Nephron progenitor cell (in vitro differentiated cells): ENCODE data around the gene EVA1C.
A peak's percentile ranks its signal among the peaks of the same experiment; 100 is the strongest.

Experiments
- DNase-seq: peaks from one replicate; pipeline ENCODE4 v3.0.0; 2021
- H3K27ac Mint-ChIP-seq: 2 replicates; pipeline ENCODE4 v1.8.0; 2021; ENCODE audit warnings: mild to moderate bottlenecking, moderate library complexity, mixed read lengths
- H3K27me3 Mint-ChIP-seq: 2 replicates; pipeline ENCODE4 v1.8.0; 2021; ENCODE audit warnings: mild to moderate bottlenecking, low read depth, mixed read lengths; ENCODE audit not compliant: poor library complexity
- H3K36me3 Mint-ChIP-seq: 2 replicates; pipeline ENCODE4 v1.8.0; 2021; ENCODE audit warnings: low read depth, mixed read lengths
- H3K4me1 Mint-ChIP-seq: 2 replicates; pipeline ENCODE4 v1.8.0; 2021; ENCODE audit warnings: mixed read lengths
- H3K4me3 Mint-ChIP-seq: 2 replicates; pipeline ENCODE4 v1.8.0; 2021; ENCODE audit warnings: mild to moderate bottlenecking, moderate library complexity, mixed read lengths
- H3K9me3 Mint-ChIP-seq: 2 replicates; pipeline ENCODE4 v1.8.0; 2021; ENCODE audit warnings: mild to moderate bottlenecking, moderate library complexity, mixed read lengths
- TF ChIP-seq, protein P1 (sequence below): fragments of 200-600 bp; sonication (generic); IDR thresholded peaks from 2 replicates; pipeline ENCODE4 v1.5.0; 2021; ENCODE audit warnings: antibody characterized with exemption

Gene EVA1C

DNA sequence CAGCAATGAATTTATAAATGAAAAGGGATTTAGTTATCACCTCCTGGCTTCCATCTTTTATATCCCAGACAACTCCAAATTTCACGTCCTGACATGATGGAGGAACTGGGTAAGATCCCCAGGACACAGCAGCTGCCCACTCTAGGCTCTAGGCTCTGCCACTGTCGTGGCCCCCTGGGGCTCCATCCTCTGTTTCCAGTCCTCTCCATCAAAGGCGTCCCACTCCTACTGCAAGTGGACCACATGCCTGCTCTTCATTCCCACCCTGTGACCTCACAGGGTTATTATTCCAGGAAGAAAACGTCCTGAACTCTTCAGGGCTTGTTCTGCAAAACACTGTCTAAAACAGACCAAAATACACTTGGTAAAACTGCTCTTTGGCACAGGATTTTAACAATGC lies 31.6 kb upstream of the EVA1C start:
- no peak for DNase-seq
- no peaks in the 10 kb centered on the region for H3K4me1 Mint-ChIP-seq
- TF ChIP-seq, protein P1, sequence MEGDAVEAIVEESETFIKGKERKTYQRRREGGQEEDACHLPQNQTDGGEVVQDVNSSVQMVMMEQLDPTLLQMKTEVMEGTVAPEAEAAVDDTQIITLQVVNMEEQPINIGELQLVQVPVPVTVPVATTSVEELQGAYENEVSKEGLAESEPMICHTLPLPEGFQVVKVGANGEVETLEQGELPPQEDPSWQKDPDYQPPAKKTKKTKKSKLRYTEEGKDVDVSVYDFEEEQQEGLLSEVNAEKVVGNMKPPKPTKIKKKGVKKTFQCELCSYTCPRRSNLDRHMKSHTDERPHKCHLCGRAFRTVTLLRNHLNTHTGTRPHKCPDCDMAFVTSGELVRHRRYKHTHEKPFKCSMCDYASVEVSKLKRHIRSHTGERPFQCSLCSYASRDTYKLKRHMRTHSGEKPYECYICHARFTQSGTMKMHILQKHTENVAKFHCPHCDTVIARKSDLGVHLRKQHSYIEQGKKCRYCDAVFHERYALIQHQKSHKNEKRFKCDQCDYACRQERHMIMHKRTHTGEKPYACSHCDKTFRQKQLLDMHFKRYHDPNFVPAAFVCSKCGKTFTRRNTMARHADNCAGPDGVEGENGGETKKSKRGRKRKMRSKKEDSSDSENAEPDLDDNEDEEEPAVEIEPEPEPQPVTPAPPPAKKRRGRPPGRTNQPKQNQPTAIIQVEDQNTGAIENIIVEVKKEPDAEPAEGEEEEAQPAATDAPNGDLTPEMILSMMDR: no peak
- peaks cover 78% of the 10 kb centered on the region for H3K36me3 Mint-ChIP-seq
- H3K4me3 Mint-ChIP-seq: no peak overlapping the region
- H3K9me3 Mint-ChIP-seq: no peaks in the 10 kb centered on the region
- peaks cover 3% of the 10 kb centered on the region for H3K27me3 Mint-ChIP-seq
- peak overlapping the region; percentile 94 for H3K27ac Mint-ChIP-seq

- TF ChIP-seq, protein P1: no peak
- Mint-ChIP-seq H3K4me3 (no peak overlapping the region), H3K27me3 (peaks cover 3% of the 10 kb centered on the region), H3K27ac (no peak overlapping the region), H3K4me1 (no peaks in the 10 kb centered on the region), H3K9me3 (no peaks in the 10 kb centered on the region), H3K36me3 (peaks cover 77% of the 10 kb centered on the region)
- no peak for DNase-seq
Measured at GRCh38 chr21:32381571-32381970, 30.9 kb upstream of the EVA1C start.

GRCh38 chr21:32382108-32382644 lies 30.3 kb upstream of the EVA1C start:
- no peak overlapping the region for H3K4me3 Mint-ChIP-seq
- no peaks in the 10 kb centered on the region for H3K9me3 Mint-ChIP-seq

GRCh38 chr21:32383812-32384211 lies 28.7 kb upstream of the EVA1C start:
- H3K9me3 Mint-ChIP-seq: no peaks in the 10 kb centered on the region
- peaks cover 3% of the 10 kb centered on the region for H3K27me3 Mint-ChIP-seq
- TF ChIP-seq, protein P1: no peak
- no peak overlapping the region for H3K27ac Mint-ChIP-seq
- H3K4me1 Mint-ChIP-seq: no peaks in the 10 kb centered on the region
- peaks cover 60% of the 10 kb centered on the region for H3K36me3 Mint-ChIP-seq
- no peak overlapping the region for H3K4me3 Mint-ChIP-seq
- no peak for DNase-seq

More at GRCh38 chr21:32382108-32382644, 30.3 kb upstream of the EVA1C start:
- Mint-ChIP-seq H3K27ac (no peak overlapping the region), H3K36me3 (peaks cover 71% of the 10 kb centered on the region), H3K4me1 (no peaks in the 10 kb centered on the region), H3K27me3 (peaks cover 3% of the 10 kb centered on the region)
- no peak for DNase-seq
- TF ChIP-seq, protein P1: no peak

DNA sequence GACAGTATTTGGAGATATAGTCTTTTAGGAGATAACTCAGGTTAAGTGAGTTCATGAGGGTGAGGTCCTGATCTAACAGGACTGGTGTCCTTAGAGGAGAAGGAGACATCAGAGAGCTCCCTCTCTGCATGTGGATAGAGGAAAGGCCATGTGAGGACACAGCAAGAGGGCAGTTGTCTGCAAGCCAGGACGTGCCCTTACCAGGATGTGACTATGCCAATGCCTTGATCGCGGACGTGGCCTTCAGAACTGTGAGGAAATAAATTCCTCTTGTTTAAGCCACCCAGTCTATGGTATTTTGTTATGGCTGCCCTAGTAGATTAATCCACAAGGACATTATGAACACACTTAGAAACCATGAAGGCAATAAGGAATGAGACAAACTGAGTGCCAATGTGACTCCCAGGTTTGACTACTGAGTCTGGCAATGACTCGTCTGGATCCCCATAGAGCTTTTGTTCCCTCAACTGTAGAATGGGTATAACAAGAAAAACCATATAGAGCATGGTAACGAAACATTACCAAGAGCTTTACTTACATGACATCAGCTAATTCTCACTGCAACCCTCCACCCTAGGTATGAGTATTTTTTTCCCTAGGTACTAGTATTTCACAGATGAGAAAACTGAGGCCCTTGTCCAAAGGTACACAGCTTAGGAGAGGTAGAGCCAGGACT lies 26.2 kb upstream of the EVA1C start:
- Mint-ChIP-seq H3K4me1 (peaks cover under 1% of the 10 kb centered on the region), H3K4me3 (no peak overlapping the region), H3K36me3 (peaks cover 54% of the 10 kb centered on the region), H3K27ac (no peak overlapping the region), H3K9me3 (no peaks in the 10 kb centered on the region), H3K27me3 (peaks cover 3% of the 10 kb centered on the region)
- DNase-seq: no peak
- TF ChIP-seq, protein P1: no peak

GRCh38 chr21:32387151-32387550 lies 25.4 kb upstream of the EVA1C start:
- no peak for DNase-seq
- H3K4me3 Mint-ChIP-seq: no peak overlapping the region
- peaks cover 9% of the 10 kb centered on the region for H3K4me1 Mint-ChIP-seq
- peak overlapping the region; percentile 39 for H3K27ac Mint-ChIP-seq
- H3K27me3 Mint-ChIP-seq: peaks cover 3% of the 10 kb centered on the region
- no peaks in the 10 kb centered on the region for H3K9me3 Mint-ChIP-seq
- TF ChIP-seq, protein P1: no peak
- H3K36me3 Mint-ChIP-seq: peaks cover 57% of the 10 kb centered on the region
